Measurements from ENCODE around the gene KRT16.

GRCh38 chr17:41589301-41589700 lies 23.3 kb downstream of the KRT16 start:
- no peak for TF ChIP-seq POLR2A (IDR thresholded peaks at IDR 0.05; ENCODE audit: low read length)
- no peak for TF ChIP-seq GATA1 (IDR thresholded peaks at IDR 0.05; ENCODE audit: low read depth, low read length)

All from erythroblast (primary cell).